ENCODE results near the gene FOXL2.
"Not testable (repeated sequence)": the region's sequence is repeated elsewhere in the genome, so short reads cannot be mapped to it uniquely, and the experiment has no call there.

Gene FOXL2

DNA sequence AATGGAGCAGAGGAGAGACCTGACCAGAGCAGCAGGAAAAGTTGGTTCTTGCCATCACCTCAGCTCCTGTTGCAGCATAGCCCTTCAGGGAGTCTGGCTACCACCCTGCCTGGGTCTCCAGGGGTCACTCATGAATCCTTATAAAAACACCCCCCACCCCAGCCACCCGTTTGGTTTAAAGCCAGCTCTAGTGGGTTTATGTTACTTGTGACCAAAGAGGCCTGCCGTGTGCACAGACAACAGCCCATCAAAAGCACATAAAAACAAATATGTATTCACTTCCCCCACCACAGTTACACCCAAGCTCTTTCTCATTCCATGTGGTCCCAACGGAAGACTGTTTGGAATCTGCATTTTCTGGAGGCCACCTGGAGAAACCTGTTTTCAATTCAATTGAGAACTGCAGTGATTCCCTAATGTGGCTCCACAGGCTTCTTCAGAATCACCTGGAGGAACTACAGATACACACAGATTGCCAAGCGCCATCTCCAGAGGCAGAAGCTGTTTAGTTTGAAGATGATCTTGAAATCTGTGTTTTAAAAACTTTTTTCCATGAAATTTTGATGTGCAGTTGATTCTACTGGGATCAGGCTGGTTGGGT is 13.8 kb downstream of the FOXL2 start:
- no peak for DNase-seq (ENCODE audit: low read depth)

DNA sequence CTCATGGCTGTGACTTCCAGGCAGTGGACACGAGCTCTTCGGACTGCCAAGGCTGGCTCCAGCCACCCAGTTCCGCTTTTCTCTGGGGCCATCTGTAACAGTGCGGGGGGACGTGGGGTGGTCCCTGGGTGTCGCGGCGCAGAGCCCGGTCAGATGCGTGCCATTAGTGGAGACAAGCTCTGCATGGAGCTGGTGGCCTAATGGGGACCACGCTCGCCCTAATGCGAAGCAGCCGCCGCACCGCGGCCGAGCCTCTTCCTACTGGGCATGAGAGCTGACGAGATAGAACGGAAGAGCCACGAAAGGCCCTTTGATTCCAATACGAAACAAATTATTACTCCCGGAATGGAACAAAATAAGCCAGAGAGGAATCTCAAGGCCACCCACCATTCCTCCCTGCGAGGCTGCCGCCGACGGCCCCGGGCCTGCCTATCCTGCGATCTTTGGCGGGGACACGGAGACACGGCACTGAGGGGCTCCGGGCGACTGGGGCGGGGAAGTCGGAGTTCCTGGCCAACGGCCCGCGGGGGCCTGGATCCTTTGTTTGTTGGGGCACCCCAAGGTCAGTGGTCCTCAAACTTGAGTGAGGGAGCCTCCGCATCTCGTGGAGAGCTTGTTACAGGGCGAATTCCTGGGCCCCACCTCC is 18.1 kb downstream of the FOXL2 start:
- no peak for DNase-seq (ENCODE audit: low read depth)

GRCh38 chr3:138923531-138923994 is 23.4 kb downstream of the FOXL2 start:
- peak; percentile 77 for DNase-seq (ENCODE audit: low read depth)

GRCh38 chr3:138922400-138922799 is 24.5 kb downstream of the FOXL2 start:
- DNase-seq (ENCODE audit: low read depth): not testable (repeated sequence)

- no peak for DNase-seq (ENCODE audit: low read depth)
These were observed 25.3 kb downstream of the FOXL2 start for GRCh38 chr3:138921316-138922292.

DNA sequence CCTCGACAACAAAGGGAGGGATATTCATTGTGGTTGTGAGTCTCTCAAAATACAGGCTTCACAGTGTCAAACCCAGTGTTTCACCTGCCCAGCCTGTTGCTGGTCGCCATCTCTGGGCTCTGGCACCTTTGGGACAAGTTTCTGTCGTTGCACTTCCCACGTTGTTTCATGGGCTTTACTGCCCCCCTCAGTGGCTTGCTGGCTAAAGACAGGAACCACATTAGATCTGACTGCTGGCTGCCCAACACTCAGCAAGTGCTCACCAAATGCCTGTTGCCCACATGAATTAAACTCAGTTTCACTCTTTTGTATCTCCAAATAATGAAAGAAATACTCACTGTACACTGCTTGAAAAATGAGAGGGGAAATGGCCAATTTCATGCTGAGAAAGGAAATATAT is 27.6 kb downstream of the FOXL2 start:
- no peak for DNase-seq (ENCODE audit: low read depth)

- no peak for DNase-seq (ENCODE audit: low read depth)
These were observed 30.1 kb downstream of the FOXL2 start for GRCh38 chr3:138916824-138917223.

GRCh38 chr3:138915503-138916498 is 31.1 kb downstream of the FOXL2 start:
- DNase-seq (ENCODE audit: low read depth): peak; percentile 66

- no peak for DNase-seq (ENCODE audit: low read depth)
These were observed 32.0 kb downstream of the FOXL2 start for GRCh38 chr3:138914870-138915502.

- no peak for DNase-seq (ENCODE audit: low read depth)
These were observed 33.2 kb downstream of the FOXL2 start for GRCh38 chr3:138913766-138914165.

DNA sequence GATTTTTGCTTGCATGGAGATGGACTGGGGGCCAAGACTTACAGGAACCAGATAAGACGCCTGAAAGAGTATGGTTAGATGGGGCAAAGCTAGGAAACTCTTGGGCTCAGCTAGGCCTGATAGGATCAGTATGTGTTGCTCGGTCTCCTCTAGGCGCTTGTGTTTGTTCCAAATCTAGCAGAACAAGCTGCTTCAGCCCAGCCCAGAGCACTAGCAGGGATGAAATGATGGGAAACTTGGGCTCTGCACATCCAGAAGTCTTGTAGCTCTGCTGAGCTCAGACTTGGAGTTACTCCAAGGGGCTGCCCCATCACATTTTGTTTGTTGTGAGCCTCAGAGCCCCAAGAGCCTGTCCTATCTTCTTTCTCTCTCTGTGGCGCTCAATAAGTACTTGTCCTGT is 34.7 kb downstream of the FOXL2 start:
- no peak for DNase-seq (ENCODE audit: low read depth)

- DNase-seq (ENCODE audit: low read depth): no peak
These were observed 35.3 kb downstream of the FOXL2 start for GRCh38 chr3:138911621-138912020.

DNA sequence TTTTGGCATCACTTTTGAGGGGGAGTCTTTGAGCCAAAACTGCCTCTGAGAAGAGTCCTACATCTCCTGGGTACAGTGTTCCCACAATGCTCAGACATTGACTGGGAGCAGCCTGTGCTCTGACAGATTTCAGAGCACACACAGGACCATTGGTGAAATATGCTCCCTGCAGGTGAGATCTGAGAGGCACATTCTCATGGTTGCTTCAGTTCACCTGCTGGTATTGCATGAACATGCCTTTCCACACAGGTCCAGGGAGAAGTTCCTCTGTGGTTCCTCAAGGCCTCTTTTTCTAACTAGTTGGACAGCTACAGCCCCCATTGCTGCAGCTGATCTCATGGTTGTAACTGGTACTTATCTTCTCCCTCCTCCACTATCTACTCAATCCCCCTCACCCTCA is 37.0 kb downstream of the FOXL2 start:
- DNase-seq (ENCODE audit: low read depth): no peak

- no peak for DNase-seq (ENCODE audit: low read depth)
These were observed 38.1 kb downstream of the FOXL2 start for GRCh38 chr3:138908846-138909245.

GRCh38 chr3:138907539-138907938 is 39.4 kb downstream of the FOXL2 start:
- DNase-seq (ENCODE audit: low read depth): no peak

DNA sequence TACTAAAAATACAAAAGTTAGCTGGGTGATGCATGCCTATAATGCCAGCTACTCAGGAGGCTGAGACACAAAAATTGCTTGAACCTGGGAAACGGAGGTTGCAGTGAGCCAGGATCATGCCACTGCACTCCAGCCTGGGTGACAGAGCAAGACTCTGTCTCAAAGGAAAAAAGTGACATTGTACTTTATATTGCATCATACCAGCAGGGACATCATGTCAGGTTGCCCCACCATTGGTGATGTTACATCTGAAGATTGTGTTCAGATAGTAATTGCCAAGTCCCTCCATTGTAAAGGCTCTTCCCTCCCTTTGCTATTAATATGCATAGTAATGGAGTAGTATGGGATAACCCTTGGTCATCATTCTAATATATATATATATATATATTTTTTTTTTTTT is 44.8 kb downstream of the FOXL2 start:
- DNase-seq (ENCODE audit: low read depth): no peak

DNA sequence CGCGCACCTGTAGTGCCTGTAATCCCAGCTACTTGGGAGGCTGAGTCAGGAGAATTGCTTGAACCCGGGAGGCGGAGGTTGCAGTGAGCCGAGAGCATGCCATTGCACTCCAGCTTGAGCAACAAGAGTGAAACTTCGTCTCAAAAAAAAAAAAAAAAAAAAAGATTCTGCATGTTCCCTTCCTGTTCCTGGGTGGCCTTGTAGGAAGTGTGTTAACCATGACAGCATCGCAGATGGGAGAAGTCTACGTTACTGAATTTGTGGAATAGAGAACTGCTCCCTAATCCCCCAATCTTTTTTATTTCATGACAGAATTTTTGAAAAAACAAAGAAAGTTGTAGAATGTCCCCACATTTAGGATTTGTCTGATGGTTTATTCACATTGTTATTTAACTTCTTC is 45.4 kb downstream of the FOXL2 start:
- DNase-seq (ENCODE audit: low read depth): no peak

GRCh38 chr3:138899351-138899991 is 47.5 kb downstream of the FOXL2 start:
- no peak for DNase-seq (ENCODE audit: low read depth)

GRCh38 chr3:138898708-138899107 is 48.2 kb downstream of the FOXL2 start:
- no peak for DNase-seq (ENCODE audit: low read depth)

- DNase-seq (ENCODE audit: low read depth): no peak
These were observed 48.6 kb downstream of the FOXL2 start for GRCh38 chr3:138898301-138898700.

Measured in stimulated activated CD8-positive, alpha-beta memory T cell treated with anti-CD3 and anti-CD28 coated beads, Interleukin-12 subunit alpha, Interleukin-12 subunit beta, amount 100 ng/mL, for 1 hour (primary cell).